Ishikawa (cell line): ENCODE data around the gene CTBS.

Experiments used
- CEBPB ChIP-seq: IDR thresholded peaks from 2 replicates; pipeline ENCODE4 v1.6.1; 2012
- FOXM1 ChIP-seq: IDR thresholded peaks from 2 replicates; pipeline ENCODE4 v1.6.1; 2012; ENCODE audit warnings: low read depth, borderline replicate concordance
- NFIC ChIP-seq: IDR thresholded peaks from 2 replicates; pipeline ENCODE4 v1.6.1; 2012
- RAD21 ChIP-seq: IDR thresholded peaks from 2 replicates; pipeline ENCODE4 v1.6.1; 2012; ENCODE audit warnings: low read depth
- TAF1 ChIP-seq: IDR thresholded peaks from 2 replicates; pipeline ENCODE4 v1.6.1; 2012; ENCODE audit warnings: low read depth, mild to moderate bottlenecking
- TEAD4 ChIP-seq: IDR thresholded peaks from 2 replicates; pipeline ENCODE4 v1.6.1; 2012
- YY1 ChIP-seq: IDR thresholded peaks from 2 replicates; pipeline ENCODE4 v1.6.1; 2012; ENCODE audit warnings: low read depth
- TF ChIP-seq, protein P1 (sequence below): IDR thresholded peaks from 2 replicates; pipeline ENCODE4 v1.6.1; 2012; ENCODE audit warnings: low read depth, mild to moderate bottlenecking

CTBS gene

DNA sequence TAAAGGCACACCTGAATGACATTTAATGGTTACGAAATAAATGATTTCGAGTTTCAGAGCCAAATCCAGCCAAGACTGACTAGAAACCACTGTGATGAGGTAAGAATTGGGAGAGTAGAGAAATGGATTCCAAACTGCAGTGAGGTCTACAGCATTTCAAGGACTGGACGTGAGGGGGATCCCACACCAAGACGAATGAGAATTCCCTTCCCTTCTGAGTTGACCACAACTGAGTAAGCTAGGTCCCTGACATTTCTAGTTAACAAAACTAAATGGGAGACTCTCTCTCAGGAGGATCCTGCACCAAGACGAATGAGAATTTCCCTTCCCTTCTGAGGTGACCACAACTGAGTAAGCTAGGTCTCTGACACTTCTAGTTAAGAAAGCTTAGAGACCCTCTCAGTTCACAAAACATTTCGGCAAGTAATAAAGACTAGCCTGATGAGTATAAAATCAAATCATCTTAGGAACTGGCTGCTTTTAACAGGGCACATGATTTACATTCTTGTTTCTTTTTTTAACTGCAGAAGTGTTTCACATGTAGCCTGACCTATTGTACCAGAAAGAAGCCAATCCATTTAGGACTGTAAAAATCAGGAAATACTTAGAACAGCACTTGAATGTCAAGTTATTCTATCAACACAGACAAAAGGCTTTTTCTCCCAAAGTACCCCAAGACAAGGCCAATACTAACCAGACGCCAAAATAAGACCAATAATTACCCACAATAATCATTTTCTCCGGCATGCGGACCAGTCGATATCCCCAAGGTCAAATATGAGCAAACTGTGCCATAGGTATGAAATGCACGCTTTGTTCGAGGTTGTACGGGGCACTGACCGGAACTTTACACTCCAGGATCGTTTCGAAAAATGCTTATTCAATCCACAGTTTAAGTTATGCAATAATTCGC is 69.4 kb downstream of the CTBS start:
- TF ChIP-seq RAD21 (no peak), TEAD4 (no peak), YY1 (no peak), NFIC (no peak), TAF1 (no peak), CEBPB (0 out of 2 replicates have a peak, but pooled peaks have one; percentile 30), FOXM1 (peak; percentile 36; the same call in 1 of the 2 replicates)
- TF ChIP-seq, protein P1, sequence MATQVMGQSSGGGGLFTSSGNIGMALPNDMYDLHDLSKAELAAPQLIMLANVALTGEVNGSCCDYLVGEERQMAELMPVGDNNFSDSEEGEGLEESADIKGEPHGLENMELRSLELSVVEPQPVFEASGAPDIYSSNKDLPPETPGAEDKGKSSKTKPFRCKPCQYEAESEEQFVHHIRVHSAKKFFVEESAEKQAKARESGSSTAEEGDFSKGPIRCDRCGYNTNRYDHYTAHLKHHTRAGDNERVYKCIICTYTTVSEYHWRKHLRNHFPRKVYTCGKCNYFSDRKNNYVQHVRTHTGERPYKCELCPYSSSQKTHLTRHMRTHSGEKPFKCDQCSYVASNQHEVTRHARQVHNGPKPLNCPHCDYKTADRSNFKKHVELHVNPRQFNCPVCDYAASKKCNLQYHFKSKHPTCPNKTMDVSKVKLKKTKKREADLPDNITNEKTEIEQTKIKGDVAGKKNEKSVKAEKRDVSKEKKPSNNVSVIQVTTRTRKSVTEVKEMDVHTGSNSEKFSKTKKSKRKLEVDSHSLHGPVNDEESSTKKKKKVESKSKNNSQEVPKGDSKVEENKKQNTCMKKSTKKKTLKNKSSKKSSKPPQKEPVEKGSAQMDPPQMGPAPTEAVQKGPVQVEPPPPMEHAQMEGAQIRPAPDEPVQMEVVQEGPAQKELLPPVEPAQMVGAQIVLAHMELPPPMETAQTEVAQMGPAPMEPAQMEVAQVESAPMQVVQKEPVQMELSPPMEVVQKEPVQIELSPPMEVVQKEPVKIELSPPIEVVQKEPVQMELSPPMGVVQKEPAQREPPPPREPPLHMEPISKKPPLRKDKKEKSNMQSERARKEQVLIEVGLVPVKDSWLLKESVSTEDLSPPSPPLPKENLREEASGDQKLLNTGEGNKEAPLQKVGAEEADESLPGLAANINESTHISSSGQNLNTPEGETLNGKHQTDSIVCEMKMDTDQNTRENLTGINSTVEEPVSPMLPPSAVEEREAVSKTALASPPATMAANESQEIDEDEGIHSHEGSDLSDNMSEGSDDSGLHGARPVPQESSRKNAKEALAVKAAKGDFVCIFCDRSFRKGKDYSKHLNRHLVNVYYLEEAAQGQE = no peak

DNA sequence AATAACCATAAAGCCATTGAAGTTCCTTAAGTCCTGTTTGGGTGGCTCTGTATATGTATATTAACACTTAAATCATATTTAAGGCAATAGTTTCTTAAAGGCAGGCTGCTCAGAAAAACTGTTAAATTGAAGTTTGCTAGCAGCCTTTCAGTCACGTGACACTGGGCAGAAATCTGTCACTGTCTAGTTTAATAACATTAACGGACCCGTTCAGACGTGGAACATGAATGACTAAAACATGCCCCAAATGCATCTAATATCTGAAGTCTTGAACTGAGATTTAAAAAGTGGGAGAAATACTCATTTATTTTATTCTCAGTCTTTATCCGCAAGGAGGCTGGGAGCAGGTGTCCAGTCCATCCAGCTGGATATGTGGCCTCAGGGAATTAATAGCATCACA is 71.3 kb downstream of the CTBS start:
- TF ChIP-seq CEBPB (no peak), TEAD4 (no peak), FOXM1 (no peak)
